CD4-positive, alpha-beta T cell treated with Interleukin-2 at 100 ng/mL for 4 hours (primary cell): ENCODE measurements around the gene MRGPRF.

Source experiments
- DNase-seq: peaks from one replicate; pipeline ENCODE4 v3.0.0-alpha.2; 2020; ENCODE audit warnings: low spot score

MRGPRF gene

DNA sequence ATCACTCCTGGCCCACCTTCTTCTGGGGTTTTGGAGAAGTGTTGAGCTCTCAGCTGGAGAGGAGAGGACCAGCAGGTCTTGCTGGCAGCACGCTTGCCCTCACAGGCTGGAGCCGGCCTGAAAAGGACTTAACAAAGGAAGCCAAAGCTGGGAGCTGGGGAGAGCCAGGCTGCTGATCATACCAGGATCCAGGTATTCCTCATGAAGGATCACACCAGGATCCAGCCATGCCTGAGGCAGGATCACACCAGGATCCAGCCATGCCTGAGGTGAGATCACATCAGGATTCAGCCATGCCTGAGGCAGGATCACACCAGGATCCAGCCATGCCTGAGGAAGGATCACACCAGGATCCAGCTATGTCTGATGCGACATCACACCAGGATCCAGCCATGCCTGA lies 49.3 kb downstream of the MRGPRF start:
- DNase-seq = no peak

DNA sequence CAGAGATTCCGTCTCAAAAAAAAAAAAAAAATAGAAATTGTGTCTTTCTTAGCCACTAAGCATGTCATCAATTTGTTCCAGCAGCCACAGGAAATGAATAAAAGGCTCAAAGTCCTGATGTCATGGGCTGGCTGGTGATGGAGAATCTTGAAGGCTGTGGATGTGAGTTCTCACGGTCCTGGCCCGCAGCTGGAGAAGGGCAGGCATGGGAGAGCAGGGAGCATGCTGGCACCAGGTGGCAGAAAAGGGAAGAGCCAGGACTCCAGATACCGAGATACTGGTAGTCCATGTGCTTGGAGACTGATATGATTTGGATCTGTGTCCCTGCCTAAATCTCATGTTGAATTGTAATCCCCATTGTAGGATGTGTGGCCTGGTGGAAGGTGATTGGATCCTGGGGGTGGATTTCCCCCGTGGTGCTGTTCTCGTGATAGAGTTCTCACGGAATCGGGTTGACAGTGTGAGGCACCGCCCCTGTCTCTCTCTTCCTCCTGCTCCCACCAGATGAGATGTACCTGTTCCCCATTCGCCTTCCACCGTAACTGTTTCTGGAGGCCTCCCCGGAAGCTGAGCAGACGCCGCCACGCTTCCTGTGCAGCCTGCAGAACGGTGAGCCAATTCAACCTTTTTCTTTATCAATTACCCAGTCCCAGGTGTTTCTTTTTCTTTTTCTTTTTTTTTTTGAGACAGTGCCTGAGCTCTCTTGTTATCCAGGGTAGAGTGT lies 50.4 kb downstream of the MRGPRF start:
- DNase-seq = peak; percentile 31

DNA sequence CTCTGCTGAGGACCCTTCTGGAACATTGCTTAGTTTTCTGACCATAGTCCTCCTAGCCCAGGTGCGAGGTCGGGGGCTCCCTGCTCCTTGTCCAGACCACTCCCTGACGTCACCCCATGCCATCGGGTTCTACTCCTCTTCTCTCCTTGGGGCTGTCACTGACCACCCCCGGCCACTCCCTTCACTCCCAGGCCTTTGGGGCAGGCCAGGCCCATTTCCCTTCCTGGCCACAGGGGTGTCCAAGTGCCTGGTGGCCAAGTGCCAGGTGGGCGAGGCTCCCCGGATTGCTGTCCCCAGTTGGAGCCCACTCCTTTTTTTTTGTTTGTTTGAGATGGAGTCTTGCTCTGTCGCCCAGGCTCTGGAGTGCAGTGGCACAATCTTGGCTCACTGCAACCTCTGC lies 51.8 kb downstream of the MRGPRF start:
- DNase-seq = no peak

DNA sequence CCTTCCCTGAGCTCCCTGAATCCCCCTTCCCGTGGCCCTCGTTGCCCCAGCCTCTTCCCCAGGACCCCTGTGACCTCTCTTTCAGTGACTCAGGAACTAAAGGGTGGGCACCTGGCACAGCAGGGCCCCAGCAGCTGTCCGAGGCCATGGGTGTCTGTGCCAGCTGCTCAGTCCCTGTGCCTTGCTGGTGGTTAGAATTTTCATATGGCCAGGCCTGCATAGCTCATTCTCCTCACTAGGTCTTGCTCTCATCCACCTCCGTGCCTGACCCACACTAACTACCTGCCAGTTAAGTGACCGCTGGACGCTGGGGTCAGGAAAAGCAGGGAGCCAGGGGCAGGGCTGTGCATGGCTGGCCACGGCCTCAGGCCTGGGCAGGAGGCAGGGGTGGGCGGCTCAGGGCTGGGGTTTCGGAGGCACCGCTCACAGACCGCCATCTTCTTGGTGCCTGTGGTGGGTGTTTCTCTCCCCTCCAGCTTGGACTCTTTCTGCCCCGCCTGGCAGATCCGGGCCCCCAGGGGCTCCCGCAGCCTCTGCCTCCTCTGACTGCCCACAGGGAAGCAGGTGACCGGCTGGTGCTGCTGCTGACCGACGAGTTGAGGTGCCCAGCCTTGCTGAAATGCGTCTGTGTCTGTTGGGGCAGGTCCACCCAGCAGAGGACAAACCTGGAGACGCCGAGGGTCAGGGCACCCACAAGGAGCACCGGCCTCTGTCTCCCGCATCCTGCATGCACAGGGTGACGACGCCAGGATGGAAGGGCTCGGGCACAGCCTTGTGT lies 52.6 kb downstream of the MRGPRF start:
- DNase-seq = no peak

DNA sequence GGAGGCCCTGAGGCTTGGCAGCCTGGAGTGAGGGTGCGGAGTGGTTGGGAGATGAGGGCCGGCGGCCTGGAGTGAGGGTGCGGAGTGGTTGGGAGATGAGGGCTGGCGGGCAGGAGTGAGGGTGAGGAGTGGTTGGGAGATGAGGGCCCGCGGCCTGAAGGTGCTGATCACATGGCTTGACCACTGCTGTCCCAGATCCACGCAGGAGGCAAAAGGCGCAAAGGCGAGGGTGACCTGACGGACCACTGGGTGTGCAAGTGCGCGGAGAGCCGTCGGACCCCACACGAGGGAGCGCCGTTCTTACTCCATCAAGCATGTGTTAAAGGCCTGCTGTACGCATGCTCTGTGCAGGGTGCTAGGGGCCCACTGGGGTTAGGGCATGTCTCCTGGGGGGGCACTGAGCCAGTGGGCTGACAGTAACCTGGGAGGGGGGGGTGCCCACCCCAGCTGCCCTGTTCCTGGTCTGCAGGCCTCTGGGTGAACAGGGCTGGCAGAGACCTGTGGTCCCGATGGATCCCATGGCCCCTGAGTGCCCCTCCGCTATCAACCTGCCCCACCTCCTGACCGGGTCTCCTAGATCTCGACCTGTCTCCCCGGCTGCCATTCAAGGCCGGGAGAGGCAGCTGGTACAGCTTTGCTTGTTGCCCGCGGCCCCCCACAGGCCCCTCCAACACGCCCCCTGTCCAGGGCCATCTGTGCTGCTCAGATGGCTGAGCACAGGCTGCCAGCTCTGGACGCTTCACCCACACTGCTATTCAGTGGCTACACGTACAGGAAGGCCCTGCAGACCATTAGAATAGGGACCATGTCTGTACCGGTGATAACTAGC lies 53.4 kb downstream of the MRGPRF start:
- no peak for DNase-seq

DNA sequence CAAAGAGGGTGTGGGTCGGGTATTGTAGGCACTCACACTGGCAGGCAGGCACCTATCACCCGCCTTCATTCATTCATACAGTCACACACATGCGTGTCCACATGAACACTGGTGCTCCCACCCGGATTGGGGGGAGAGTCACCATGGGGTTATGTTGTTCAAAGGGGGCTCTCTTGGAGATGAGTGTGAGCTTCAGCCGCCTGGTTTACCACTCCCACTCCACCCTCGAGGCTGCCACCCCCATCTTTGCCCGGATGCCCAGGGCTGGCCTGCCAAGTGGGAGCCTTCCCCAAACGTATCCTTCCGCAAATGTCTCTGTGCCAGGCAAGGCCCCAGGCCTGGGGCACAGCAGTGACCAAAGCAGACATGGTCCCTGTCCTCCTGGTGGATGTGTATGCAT lies 54.8 kb downstream of the MRGPRF start:
- DNase-seq = no peak

DNA sequence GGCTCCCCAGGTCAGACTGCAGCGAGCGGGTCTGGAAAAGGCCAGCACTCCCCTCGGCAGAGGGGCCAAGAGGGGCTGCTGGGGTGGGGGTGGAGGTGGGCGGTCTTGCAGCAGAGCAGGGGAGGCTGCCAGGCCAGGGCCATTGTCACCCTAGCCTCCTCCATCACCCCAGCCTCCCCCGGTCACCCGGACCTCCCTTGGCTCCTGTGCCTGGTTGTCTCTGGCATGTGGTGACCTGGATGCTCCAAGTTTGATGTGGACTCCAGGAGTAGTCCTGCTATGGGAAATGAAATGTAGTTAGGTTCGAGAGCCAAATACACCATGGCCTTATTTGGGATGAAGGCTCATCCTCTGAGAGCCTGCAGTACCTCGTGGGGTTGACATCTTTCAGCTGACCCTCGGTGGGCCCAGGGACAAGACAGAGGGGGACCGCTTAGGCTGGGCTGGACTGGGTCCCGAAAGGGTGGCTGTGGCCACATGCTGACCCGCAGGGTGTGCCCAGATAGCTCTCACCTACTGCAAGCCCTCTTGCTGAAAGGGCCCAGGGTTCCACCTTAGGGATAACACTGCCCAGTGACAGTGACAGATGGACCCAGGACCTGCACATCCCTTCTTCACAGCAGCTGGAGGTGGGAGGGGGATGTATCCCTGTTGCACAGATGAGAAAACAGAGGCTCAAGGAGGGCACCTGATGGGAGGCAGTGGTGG lies 56.3 kb downstream of the MRGPRF start:
- no peak for DNase-seq

DNA sequence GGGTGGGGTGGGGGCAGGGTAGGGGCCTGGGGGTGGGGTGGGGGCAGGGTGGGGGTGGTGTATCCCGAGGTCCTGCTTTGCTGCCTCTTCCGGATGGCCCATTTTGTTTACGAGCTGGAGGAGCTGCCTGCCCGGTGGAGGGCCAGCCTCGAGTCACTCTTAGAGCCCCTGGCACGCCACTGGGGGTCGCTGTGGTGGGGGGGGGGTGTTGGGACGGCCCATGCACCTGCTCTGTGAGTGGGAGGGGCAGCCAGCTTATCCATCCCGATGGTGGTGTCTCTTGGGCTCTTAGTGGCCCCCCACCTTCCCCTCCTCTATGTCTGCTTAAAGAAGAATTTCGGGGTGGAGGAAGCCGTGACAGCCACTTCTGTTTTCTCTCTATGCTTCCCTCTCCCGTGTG lies 56.9 kb downstream of the MRGPRF start:
- peak; percentile 12 for DNase-seq

DNA sequence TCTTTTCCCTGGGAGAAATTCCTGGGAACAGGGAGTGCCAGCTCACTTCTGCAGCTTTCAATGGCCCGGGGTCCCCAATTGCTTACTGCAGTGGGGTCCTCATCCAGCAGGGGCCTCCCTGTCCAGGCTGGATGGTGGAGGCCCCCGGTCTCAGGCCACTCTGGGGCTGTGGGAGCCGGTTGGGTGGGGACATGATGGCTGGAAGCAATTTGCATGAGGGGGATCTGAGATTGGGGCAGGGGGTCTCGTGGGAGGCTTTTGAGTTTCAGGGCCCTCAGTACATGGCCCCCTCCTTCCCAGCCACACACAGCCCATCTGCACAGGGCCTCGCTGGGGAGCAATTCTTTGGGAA lies 57.5 kb downstream of the MRGPRF start:
- DNase-seq = no peak

DNA sequence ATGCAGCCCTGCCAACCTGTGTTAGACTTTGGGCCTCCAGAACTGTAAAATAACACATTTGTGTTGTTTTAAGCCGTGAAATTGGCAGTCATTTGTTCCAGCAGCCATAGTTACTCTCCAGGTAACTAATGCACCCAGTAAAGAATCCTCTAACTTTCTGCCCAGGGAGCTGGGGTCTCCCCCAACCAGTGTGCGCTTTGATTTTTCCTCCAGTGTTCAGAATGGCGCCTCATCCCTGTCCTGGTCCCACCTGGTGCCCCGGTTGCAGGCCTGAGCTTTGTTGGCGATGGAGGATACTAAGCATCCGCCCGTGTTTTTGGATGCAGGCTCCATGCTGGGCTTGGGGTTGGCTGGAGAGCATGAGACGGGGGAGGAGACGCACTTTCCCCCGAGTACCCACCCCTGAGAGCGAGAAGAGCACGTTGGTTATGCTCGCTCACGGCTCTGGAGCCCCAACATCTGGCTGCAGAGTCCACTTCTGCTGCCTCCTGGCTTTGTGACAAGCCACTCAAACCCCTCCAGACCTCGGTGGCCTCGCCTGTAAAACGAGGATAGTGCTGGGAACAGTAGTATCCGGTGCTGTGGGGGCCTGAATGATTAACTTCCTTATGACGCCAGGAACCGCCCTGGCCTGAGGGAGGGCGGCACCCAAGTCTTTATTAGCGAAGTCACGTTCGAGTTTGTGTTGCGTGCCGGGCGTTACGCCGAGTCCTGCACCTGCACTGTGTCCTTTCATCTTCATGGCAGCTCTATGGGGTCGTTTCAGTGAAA lies 58.0 kb downstream of the MRGPRF start:
- DNase-seq = no peak
